Measurements from ENCODE around the gene MYL6B. TPM values are rescaled to one million over a fixed set of nuclear protein-coding genes. Genes with fewer than 3 reads are reported as not detected.

The MYL6B gene
- total and polyA plus RNA-seq, 2 of the 4 experiments (the other 2 are of a cell fraction), result 78.3 to 112 TPM

DNA sequence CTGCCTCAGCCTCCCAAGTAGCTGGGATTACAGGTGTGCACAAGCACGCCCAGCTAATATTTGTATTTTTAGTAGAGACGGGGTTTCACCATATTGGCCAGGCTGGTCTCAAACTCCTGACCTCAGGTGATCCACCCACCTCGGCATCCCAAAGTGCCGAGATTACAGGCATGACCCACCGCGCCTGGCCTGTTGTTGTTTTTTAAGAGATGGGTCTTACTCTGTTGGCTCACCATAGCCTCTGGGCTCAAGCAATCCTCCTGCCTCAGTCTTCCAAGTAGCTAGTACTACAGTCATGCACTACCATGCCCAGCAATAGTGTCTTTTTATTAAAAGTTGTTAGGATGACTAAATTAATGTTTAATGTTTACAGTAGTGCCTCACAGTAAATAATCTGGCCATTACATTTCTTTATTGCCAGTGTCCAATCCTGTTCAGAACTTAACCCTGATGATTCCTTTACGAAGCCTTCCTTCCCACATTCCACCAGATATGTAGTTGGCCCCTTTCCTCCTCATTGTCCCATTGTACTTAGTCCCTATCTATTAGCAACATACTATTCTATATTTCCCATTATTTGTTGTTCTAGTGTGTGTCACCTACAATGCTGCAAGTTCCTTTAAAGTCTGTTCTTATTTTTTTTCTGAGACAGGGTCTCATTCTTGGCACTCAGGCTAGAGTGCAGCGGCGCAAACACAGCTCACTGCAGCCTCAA lies 45.7 kb downstream of the MYL6B start:
- Histone ChIP-seq H3K18ac (ENCODE audit: low read depth, low read length) (no peak overlapping the region), H3K4me1 (ENCODE audit: control insufficient read depth, insufficient read depth, low read length) (peaks cover 4% of the 10 kb centered on the region), H4K20me1 (ENCODE audit: insufficient read depth, low read length) (no peaks in the 10 kb centered on the region), H3K23ac (ENCODE audit: low read depth, low read length) (no peak overlapping the region), H3K9me1 (ENCODE audit: insufficient read depth, low read length) (0 out of 2 replicates have a peak, but pooled peaks cover 3% of the 10 kb centered on the region), H3K4me2 (ENCODE audit: low read depth, low read length) (no peak overlapping the region), H3K27me3 (ENCODE audit: control insufficient read depth, insufficient read depth, low read length) (no peaks in the 10 kb centered on the region), H3K9ac (ENCODE audit: low read depth, low read length) (no peak overlapping the region), H3K9me3 (ENCODE audit: control insufficient read depth, insufficient read depth, low read length) (no peaks in the 10 kb centered on the region), H2BK120ac (ENCODE audit: low read depth, low read length) (no peak overlapping the region), H3K56ac (ENCODE audit: extremely low read depth, insufficient read depth, low read length) (no peak overlapping the region), H2AK9ac (replicated peaks; ENCODE audit: low read depth, low read length, poor library complexity) (no peak overlapping the region), H2BK5ac (ENCODE audit: low read depth, low read length, poor library complexity, severe bottlenecking) (no peak overlapping the region), H2BK15ac (ENCODE audit: low read depth, low read length) (no peak overlapping the region), H3K27ac (ENCODE audit: insufficient read depth, low read length) (no peak overlapping the region), H3K79me1 (ENCODE audit: low read depth in 1 of 2, low read length in 2 of 2) (no peaks in the 10 kb centered on the region), H3K4ac (ENCODE audit: low read depth, low read length) (no peak overlapping the region), H2BK20ac (ENCODE audit: low read depth, low read length) (no peak overlapping the region), H3K14ac (replicated peaks; ENCODE audit: low read depth, low read length) (no peak overlapping the region), H2AK5ac (ENCODE audit: low read depth, low read length) (no peak overlapping the region), H3K4me3 (ENCODE audit: insufficient read depth, low read depth, low read length) (no peak overlapping the region), H4K91ac (ENCODE audit: insufficient read depth, low read depth, low read length) (no peak overlapping the region), H3K36me3 (ENCODE audit: control insufficient read depth, insufficient read depth, low read length) (no peaks in the 10 kb centered on the region), H4K5ac (ENCODE audit: low read depth, low read length) (no peak overlapping the region), H4K8ac (ENCODE audit: low read depth in 2 of 2, low read length in 2 of 2) (no peak overlapping the region), H2AFZ (replicated peaks; ENCODE audit: low read length, poor library complexity) (no peak overlapping the region)
- intact Hi-C loops (cut with micrococcal nuclease), result loop anchor here (1.0 to 2.0 kb wide), 2 partner anchors 26 to 79 kb away; partner anchors contain the start of genes NABP2 and ZC3H10
- ATAC-seq (ENCODE audit: low read depth) (no peak), DNase-seq (no peak)
- in situ Hi-C loops (cut with MboI; ENCODE audit: low sequenced_read_pairs), result no loop called here
- no TSS peak for BruUV-seq (replicated peaks)
- ChIA-PET CTCF (interaction anchor here (0.7 to 1.6 kb wide), 5 partner anchors 8 to 253 kb away, joined by 4 to 8 read pairs (median 4); partner anchors contain the start of genes RNF41 and SMARCC2), POLR2A (ENCODE audit: unreplicated experiment) (no interaction called here)
- dilution Hi-C loops (cut with HindIII; ENCODE audit: low sequenced_read_pairs, unreplicated experiment), result no loop called here
- 78% methylated on average over 2 of the region's 9 CpGs; no CpG with 5 or more reads in 1 of the 2 experiments for WGBS, 2 experiments (ENCODE audit: extremely low coverage in 2 of 2, insufficient read length in 1 of 2)
- TF ChIP-seq RFX5 (IDR thresholded peaks at IDR 0.05; ENCODE audit: low read depth, low read length) (no peak), RCOR1 (IDR thresholded peaks at IDR 0.05; ENCODE audit: insufficient replicate concordance, low read length) (no peak), BHLHE40 (IDR thresholded peaks at IDR 0.05; ENCODE audit: low read depth, low read length) (no peak), MAZ (IDR thresholded peaks at IDR 0.05; ENCODE audit: borderline replicate concordance, low read depth, low read length) (no peak), CHD1 (IDR thresholded peaks at IDR 0.05; ENCODE audit: low read depth, low read length) (no peak), NFE2L2 (IDR thresholded peaks at IDR 0.05; ENCODE audit: low read depth, low read length) (no peak), CEBPB (IDR thresholded peaks at IDR 0.05; ENCODE audit: low read depth, low read length) (no peak), RAD21 (IDR thresholded peaks at IDR 0.05; ENCODE audit: low read length) (no peak), SMC3 (IDR thresholded peaks at IDR 0.05; ENCODE audit: low read depth, low read length) (no peak), POLR2A (IDR thresholded peaks at IDR 0.05; ENCODE audit: low read depth, low read length) (no peak), MXI1 (IDR thresholded peaks at IDR 0.05; ENCODE audit: borderline replicate concordance, low read depth, low read length) (no peak), FOS (IDR thresholded peaks at IDR 0.05; ENCODE audit: low read depth, low read length) (no peak)
- TF ChIP-seq, protein P1, sequence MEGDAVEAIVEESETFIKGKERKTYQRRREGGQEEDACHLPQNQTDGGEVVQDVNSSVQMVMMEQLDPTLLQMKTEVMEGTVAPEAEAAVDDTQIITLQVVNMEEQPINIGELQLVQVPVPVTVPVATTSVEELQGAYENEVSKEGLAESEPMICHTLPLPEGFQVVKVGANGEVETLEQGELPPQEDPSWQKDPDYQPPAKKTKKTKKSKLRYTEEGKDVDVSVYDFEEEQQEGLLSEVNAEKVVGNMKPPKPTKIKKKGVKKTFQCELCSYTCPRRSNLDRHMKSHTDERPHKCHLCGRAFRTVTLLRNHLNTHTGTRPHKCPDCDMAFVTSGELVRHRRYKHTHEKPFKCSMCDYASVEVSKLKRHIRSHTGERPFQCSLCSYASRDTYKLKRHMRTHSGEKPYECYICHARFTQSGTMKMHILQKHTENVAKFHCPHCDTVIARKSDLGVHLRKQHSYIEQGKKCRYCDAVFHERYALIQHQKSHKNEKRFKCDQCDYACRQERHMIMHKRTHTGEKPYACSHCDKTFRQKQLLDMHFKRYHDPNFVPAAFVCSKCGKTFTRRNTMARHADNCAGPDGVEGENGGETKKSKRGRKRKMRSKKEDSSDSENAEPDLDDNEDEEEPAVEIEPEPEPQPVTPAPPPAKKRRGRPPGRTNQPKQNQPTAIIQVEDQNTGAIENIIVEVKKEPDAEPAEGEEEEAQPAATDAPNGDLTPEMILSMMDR (conservative IDR thresholded peaks at IDR 0.05; ENCODE audit: low read depth, low read length), result no peak
- TF ChIP-seq, protein P2, sequence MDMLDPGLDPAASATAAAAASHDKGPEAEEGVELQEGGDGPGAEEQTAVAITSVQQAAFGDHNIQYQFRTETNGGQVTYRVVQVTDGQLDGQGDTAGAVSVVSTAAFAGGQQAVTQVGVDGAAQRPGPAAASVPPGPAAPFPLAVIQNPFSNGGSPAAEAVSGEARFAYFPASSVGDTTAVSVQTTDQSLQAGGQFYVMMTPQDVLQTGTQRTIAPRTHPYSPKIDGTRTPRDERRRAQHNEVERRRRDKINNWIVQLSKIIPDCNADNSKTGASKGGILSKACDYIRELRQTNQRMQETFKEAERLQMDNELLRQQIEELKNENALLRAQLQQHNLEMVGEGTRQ (IDR thresholded peaks at IDR 0.05; ENCODE audit: low read depth, low read length), result no peak
- TF ChIP-seq, protein P3, sequence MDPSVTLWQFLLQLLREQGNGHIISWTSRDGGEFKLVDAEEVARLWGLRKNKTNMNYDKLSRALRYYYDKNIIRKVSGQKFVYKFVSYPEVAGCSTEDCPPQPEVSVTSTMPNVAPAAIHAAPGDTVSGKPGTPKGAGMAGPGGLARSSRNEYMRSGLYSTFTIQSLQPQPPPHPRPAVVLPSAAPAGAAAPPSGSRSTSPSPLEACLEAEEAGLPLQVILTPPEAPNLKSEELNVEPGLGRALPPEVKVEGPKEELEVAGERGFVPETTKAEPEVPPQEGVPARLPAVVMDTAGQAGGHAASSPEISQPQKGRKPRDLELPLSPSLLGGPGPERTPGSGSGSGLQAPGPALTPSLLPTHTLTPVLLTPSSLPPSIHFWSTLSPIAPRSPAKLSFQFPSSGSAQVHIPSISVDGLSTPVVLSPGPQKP (IDR thresholded peaks at IDR 0.05; ENCODE audit: borderline replicate concordance, low read depth, low read length), result no peak

Measured in IMR-90 (cell line).